ENCODE data around the gene PTPN14. TPM values are rescaled to one million over a fixed set of nuclear protein-coding genes. Genes with fewer than 3 reads are reported as not detected.

The PTPN14 gene
- total RNA-seq, 1 experiment from 2014 or later = 243 TPM

GRCh38 chr1:214476986-214477870, 74.2 kb downstream of the PTPN14 start:
- Mint-ChIP-seq H3K36me3 (ENCODE audit: insufficient read depth, unreplicated experiment) (peaks cover 18% of the 10 kb centered on the region), H3K9me3 (ENCODE audit: unreplicated experiment) (no peaks in the 10 kb centered on the region), H3K27me3 (ENCODE audit: insufficient read depth, unreplicated experiment) (no peaks in the 10 kb centered on the region), H3K4me1 (ENCODE audit: insufficient read depth, unreplicated experiment) (peaks cover 68% of the 10 kb centered on the region), H3K27ac (ENCODE audit: low read depth, unreplicated experiment) (peak overlapping the region; percentile 88), H3K4me3 (ENCODE audit: unreplicated experiment) (peak overlapping the region; percentile 65)
- TF ChIP-seq CTCF (IDR thresholded peaks at IDR 0.05; ENCODE audit: unreplicated experiment) = no peak
- peak; percentile 100 for DNase-seq (ENCODE audit: unreplicated experiment)
- CTCF ChIA-PET = interaction anchor here (0.5 to 8.8 kb wide), 38 partner anchors 8 to 1394 kb away, joined by 3 to 120 read pairs (median 4); partner anchors contain the start of gene PTPN14
- TSS peak; percentile 43 for BruUV-seq (replicated peaks)
- intact Hi-C loops (cut with micrococcal nuclease) = loop anchor here (1.0 to 10.0 kb wide), 6 partner anchors 30 to 98 kb away; partner anchors contain the start of gene PTPN14
- POLR2A ChIA-PET = interaction anchor here (0.5 to 30.6 kb wide), 43 partner anchors 9 to 1091 kb away, joined by 3 to 881 read pairs (median 9); partner anchors contain the start of genes CENPF, KCTD3 and PTPN14

GRCh38 chr1:214476229-214476985, 75.0 kb downstream of the PTPN14 start:
- TSS peak; percentile 61 for BruUV-seq (replicated peaks)
- peak; percentile 93 for DNase-seq (ENCODE audit: unreplicated experiment)
- ChIA-PET CTCF (interaction anchor here (0.6 to 8.8 kb wide), 33 partner anchors 8 to 1353 kb away, joined by 3 to 120 read pairs (median 4); partner anchors contain the start of gene PTPN14), POLR2A (interaction anchor here (0.9 to 30.6 kb wide), 40 partner anchors 9 to 1092 kb away, joined by 3 to 881 read pairs (median 10); partner anchors contain the start of genes CENPF, KCTD3 and PTPN14)
- peak overlapping the region; percentile 65 for H3K4me3 Mint-ChIP-seq (ENCODE audit: unreplicated experiment)
- intact Hi-C loops (cut with micrococcal nuclease) = loop anchor here (1.0 to 10.0 kb wide), 4 partner anchors 30 to 98 kb away; no protein-coding TSS in a partner anchor
- H3K27ac Mint-ChIP-seq (ENCODE audit: low read depth, unreplicated experiment) = peak overlapping the region; percentile 88
- H3K9me3 Mint-ChIP-seq (ENCODE audit: unreplicated experiment) = no peaks in the 10 kb centered on the region
- H3K4me1 Mint-ChIP-seq (ENCODE audit: insufficient read depth, unreplicated experiment) = peaks cover 76% of the 10 kb centered on the region
- TF ChIP-seq CTCF (IDR thresholded peaks at IDR 0.05; ENCODE audit: unreplicated experiment) = no peak
- H3K27me3 Mint-ChIP-seq (ENCODE audit: insufficient read depth, unreplicated experiment) = no peaks in the 10 kb centered on the region
- H3K36me3 Mint-ChIP-seq (ENCODE audit: insufficient read depth, unreplicated experiment) = peaks cover 16% of the 10 kb centered on the region

- no peaks in the 10 kb centered on the region for H3K9me3 Mint-ChIP-seq (ENCODE audit: unreplicated experiment)
- TF ChIP-seq CTCF (IDR thresholded peaks at IDR 0.05; ENCODE audit: unreplicated experiment) = no peak
- CTCF ChIA-PET = interaction anchor here (0.6 to 8.8 kb wide), 22 partner anchors 8 to 147 kb away, joined by 3 to 120 read pairs (median 6); partner anchors contain the start of gene PTPN14
- intact Hi-C loops (cut with micrococcal nuclease) = loop anchor here (1.0 to 10.0 kb wide), 4 partner anchors 29 to 99 kb away; no protein-coding TSS in a partner anchor
- H3K4me3 Mint-ChIP-seq (ENCODE audit: unreplicated experiment) = peak overlapping the region; percentile 65
- peak overlapping the region; percentile 88 for H3K27ac Mint-ChIP-seq (ENCODE audit: low read depth, unreplicated experiment)
- H3K4me1 Mint-ChIP-seq (ENCODE audit: insufficient read depth, unreplicated experiment) = peaks cover 80% of the 10 kb centered on the region
- no peaks in the 10 kb centered on the region for H3K27me3 Mint-ChIP-seq (ENCODE audit: insufficient read depth, unreplicated experiment)
- peaks cover 16% of the 10 kb centered on the region for H3K36me3 Mint-ChIP-seq (ENCODE audit: insufficient read depth, unreplicated experiment)
- POLR2A ChIA-PET = interaction anchor here (0.6 to 30.6 kb wide), 34 partner anchors 8 to 1093 kb away, joined by 3 to 881 read pairs (median 16); partner anchors contain the start of genes CENPF, KCTD3 and PTPN14
- BruUV-seq (replicated peaks) = no TSS peak
- DNase-seq (ENCODE audit: unreplicated experiment) = no peak
These were observed 75.7 kb downstream of the PTPN14 start for GRCh38 chr1:214475746-214476145.

Measured in MCF 10A (cell line).